HepG2 (cell line): ENCODE measurements around the gene ST3GAL4. TPM values are rescaled to one million over a fixed set of nuclear protein-coding genes. Genes with fewer than 3 reads are reported as not detected.

Source experiments
- BCL6 ChIP-seq: IDR thresholded peaks from 2 replicates; pipeline ENCODE4 v1.6.1; 2016; ENCODE audit warnings: missing genetic modification reagents, missing compliant biosample characterization
- CCAR2 ChIP-seq: fragments of 200-400 bp; formaldehyde crosslinking; optimal IDR thresholded peaks from 2 replicates; pipeline ENCODE3; 2018; ENCODE audit warnings: low read depth, mild to moderate bottlenecking, low read length, moderate library complexity
- EZH2 ChIP-seq: conservative IDR thresholded peaks from 2 replicates; pipeline ENCODE4 v1.6.1; 2012; ENCODE audit warnings: mild to moderate bottlenecking, low read depth, low read length, moderate library complexity
- GATAD1 ChIP-seq: IDR thresholded peaks from 2 replicates; pipeline ENCODE4 v1.6.1; 2016; ENCODE audit warnings: missing genetic modification reagents, missing compliant biosample characterization
- HDAC2 ChIP-seq: sonication (generic); formaldehyde crosslinking; IDR thresholded peaks from 2 replicates; pipeline ENCODE4 v1.4.0; 2020; ENCODE audit warnings: missing genetic modification reagents
- HOXA3 ChIP-seq: sonication (generic); formaldehyde crosslinking; IDR thresholded peaks from 2 replicates; pipeline ENCODE4 v1.5.0; 2020; ENCODE audit warnings: missing genetic modification reagents
- KAT7 ChIP-seq: IDR thresholded peaks from 2 replicates; pipeline ENCODE4 v1.6.1; 2018; ENCODE audit warnings: borderline replicate concordance, missing compliant biosample characterization
- KLF15 ChIP-seq: sonication (generic); formaldehyde crosslinking; IDR thresholded peaks from 2 replicates; pipeline ENCODE4 v1.8.1; 2023; ENCODE audit warnings: borderline replicate concordance, mild to moderate bottlenecking, inconsistent platforms, missing genetic modification reagents, mixed read lengths
- LRRFIP1 ChIP-seq: sonication (generic); formaldehyde crosslinking; conservative IDR thresholded peaks from 2 replicates; pipeline ENCODE4 v1.4.0; 2020; ENCODE audit warnings: missing genetic modification reagents
- RBFOX2 ChIP-seq: fragments of 200-400 bp; formaldehyde crosslinking; IDR thresholded peaks from 2 replicates; pipeline ENCODE4 v1.6.1; 2017; ENCODE audit warnings: low read depth, mild to moderate bottlenecking, low read length
- SMARCC2 ChIP-seq: fragments of 450-650 bp; IDR thresholded peaks from 2 replicates; pipeline ENCODE4 v1.6.1; 2017; ENCODE audit warnings: antibody characterized with exemption, mild to moderate bottlenecking
- SP140L ChIP-seq: sonication (generic); formaldehyde crosslinking; IDR thresholded peaks from 2 replicates; pipeline ENCODE4 v1.4.0; 2020; ENCODE audit warnings: missing genetic modification reagents, borderline replicate concordance
- TAF15 ChIP-seq: fragments of 200-400 bp; formaldehyde crosslinking; IDR thresholded peaks from one replicate; pipeline ENCODE4 v1.6.1; 2018; ENCODE audit warnings: mild to moderate bottlenecking, low read depth, low read length; ENCODE audit not compliant: poor library complexity, severe bottlenecking
- TFE3 ChIP-seq: IDR thresholded peaks from 2 replicates; pipeline ENCODE4 v1.6.1; 2016
- ZHX1 ChIP-seq: sonication (generic); formaldehyde crosslinking; IDR thresholded peaks from 2 replicates; pipeline ENCODE4 v1.8.1; 2022; ENCODE audit warnings: low read depth, mild to moderate bottlenecking, missing genetic modification reagents
- ZNF281 ChIP-seq: sonication (generic); formaldehyde crosslinking; IDR thresholded peaks from 2 replicates; pipeline ENCODE4 v1.4.0; 2020; ENCODE audit warnings: missing genetic modification reagents, borderline replicate concordance
- ZNF296 ChIP-seq: sonication (generic); formaldehyde crosslinking; conservative IDR thresholded peaks from 2 replicates; pipeline ENCODE4 v1.5.0; 2020; ENCODE audit warnings: mild to moderate bottlenecking, missing genetic modification reagents
- ZNF331 ChIP-seq: sonication (generic); formaldehyde crosslinking; IDR thresholded peaks from 2 replicates; pipeline ENCODE4 v1.4.0; 2020; ENCODE audit warnings: missing genetic modification reagents
- ZNF703 ChIP-seq: sonication (generic); formaldehyde crosslinking; IDR thresholded peaks from 2 replicates; pipeline ENCODE4 v1.5.1; 2020; ENCODE audit warnings: missing genetic modification reagents, mild to moderate bottlenecking, moderate library complexity, borderline replicate concordance
- ZNF713 ChIP-seq: sonication (generic); formaldehyde crosslinking; IDR thresholded peaks from 2 replicates; pipeline ENCODE4 v1.4.0; 2020; ENCODE audit warnings: mild to moderate bottlenecking, missing genetic modification reagents
- polyA plus RNA-seq, 8 experiments: library from polyadenylated mRNA; depleted of rRNA in 3 of 8; stranded (reverse) in 7 of 8; unstranded in 1 of 8; fragments of >200 nt; fragmentation: Illumina TruSeq in 4 of 8; extraction: Trizol in 4 of 8; gene quantifications; 2 replicates each; pipeline versions ENCODE4 v1.2.1 to v1.2.3, GENCODE V29; 2011 to 2016; ENCODE audit warnings: low read depth in 4 of 8, missing spikeins in 1 of 8, mixed read lengths in 1 of 8; ENCODE audit not compliant: insufficient read depth in 1 of 8
- total RNA-seq, 5 experiments: library from RNA; depleted of rRNA; stranded (reverse); fragments of >200 nt; fragmentation: Illumina TruSeq; extraction: Trizol; gene quantifications; 2 replicates each; pipeline ENCODE4 v1.2.3, GENCODE V29; 2016; ENCODE audit warnings: low read depth in 1 of 5

Gene ST3GAL4
- total and polyA plus RNA-seq, 2 of the 13 experiments (the other 11 are each of a cell fraction or from before 2014, with no cell fraction given) = 9.1 to 13.3 TPM

GRCh38 chr11:126355324-126355925, at the start of gene ST3GAL4 (continued):
- peak; percentile 53; the same call in 1 of the 2 replicates for TF ChIP-seq HOXA3 (CRISPR knock-in tag)
- TF ChIP-seq TFE3 (CRISPR knock-in tag) = no peak
- peak; percentile 31; the same call in 1 of the 2 replicates for TF ChIP-seq HDAC2 (CRISPR knock-in tag)
- no peak for TF ChIP-seq KLF15 (CRISPR knock-in tag)
- TF ChIP-seq KAT7 (CRISPR knock-in tag) = 0 out of 2 replicates have a peak, but pooled peaks have one; percentile 45
- no peak for TF ChIP-seq LRRFIP1
- no peak for TF ChIP-seq EZH2
- no peak for TF ChIP-seq ZNF713 (CRISPR knock-in tag)
- 0 out of 2 replicates have a peak, but pooled peaks have one; percentile 40 for TF ChIP-seq ZNF703 (CRISPR knock-in tag)
- TF ChIP-seq BCL6 (CRISPR knock-in tag) = peak; percentile 21; the same call in 1 of the 2 replicates
- 0 out of 2 replicates have a peak, but pooled peaks have one; percentile 7 for TF ChIP-seq ZHX1 (CRISPR knock-in tag)
- TF ChIP-seq SP140L (CRISPR knock-in tag) = no peak
- TF ChIP-seq ZNF296 (CRISPR knock-in tag) = peak; percentile 63; the same call in 1 of the 2 replicates
- TF ChIP-seq TAF15 = no peak
- TF ChIP-seq RBFOX2 = peak; percentile 65
- TF ChIP-seq GATAD1 = no peak; the same call in 1 of the 2 replicates
- TF ChIP-seq SMARCC2 = no peak
- TF ChIP-seq ZNF281 (CRISPR knock-in tag) = peak; percentile 64; the same call in 1 of the 2 replicates
- 0 out of 2 replicates have a peak, but pooled peaks have one; percentile 31 for TF ChIP-seq ZNF331 (CRISPR knock-in tag)
- TF ChIP-seq CCAR2 = no peak
